ENCODE measurements around the gene MAGI2.

MAGI2 gene

GRCh38 chr7:78435355-78435754 lies 1018.1 kb downstream of the MAGI2 start:
- DNase-seq (ENCODE audit: extremely low read depth, low read depth), result no peak
- TF ChIP-seq CTCF (IDR thresholded peaks at IDR 0.05; ENCODE audit: low read depth, low read length), result no peak

- TF ChIP-seq CTCF (IDR thresholded peaks at IDR 0.05; ENCODE audit: low read depth, low read length), result no peak
- no peak for DNase-seq (ENCODE audit: extremely low read depth, low read depth)
Observed at GRCh38 chr7:78434281-78434680, 1019.2 kb downstream of the MAGI2 start.

- no peak for TF ChIP-seq CTCF (IDR thresholded peaks at IDR 0.05; ENCODE audit: low read depth, low read length)
- DNase-seq (ENCODE audit: extremely low read depth, low read depth), result no peak
Observed at GRCh38 chr7:78433421-78433820, 1020.0 kb downstream of the MAGI2 start.

- DNase-seq (ENCODE audit: extremely low read depth, low read depth), result no peak
Observed at GRCh38 chr7:78429878-78430277, 1023.6 kb downstream of the MAGI2 start.

GRCh38 chr7:78427209-78427608 lies 1026.3 kb downstream of the MAGI2 start:
- DNase-seq (ENCODE audit: extremely low read depth, low read depth), result no peak
- TF ChIP-seq CTCF (IDR thresholded peaks at IDR 0.05; ENCODE audit: low read depth, low read length), result no peak

More at GRCh38 chr7:78429878-78430277, 1023.6 kb downstream of the MAGI2 start:
- no peak for TF ChIP-seq CTCF (IDR thresholded peaks at IDR 0.05; ENCODE audit: low read depth, low read length)

GRCh38 chr7:78420001-78420400 lies 1033.5 kb downstream of the MAGI2 start:
- DNase-seq (ENCODE audit: extremely low read depth, low read depth), result no peak
- TF ChIP-seq CTCF (IDR thresholded peaks at IDR 0.05; ENCODE audit: low read depth, low read length), result no peak

- no peak for TF ChIP-seq CTCF (IDR thresholded peaks at IDR 0.05; ENCODE audit: low read depth, low read length)
Observed at GRCh38 chr7:78417180-78417853, 1036.2 kb downstream of the MAGI2 start.

More at GRCh38 chr7:78417180-78417853, 1036.2 kb downstream of the MAGI2 start:
- DNase-seq (ENCODE audit: extremely low read depth, low read depth), result no peak

Data from AG09319 (cell line).